ENCODE results near the gene CDC42BPG. TPM values are rescaled to one million over a fixed set of nuclear protein-coding genes. Genes with fewer than 3 reads are reported as not detected.

The CDC42BPG gene
- total RNA-seq, 1 experiment from 2014 or later: 30.1 TPM

DNA sequence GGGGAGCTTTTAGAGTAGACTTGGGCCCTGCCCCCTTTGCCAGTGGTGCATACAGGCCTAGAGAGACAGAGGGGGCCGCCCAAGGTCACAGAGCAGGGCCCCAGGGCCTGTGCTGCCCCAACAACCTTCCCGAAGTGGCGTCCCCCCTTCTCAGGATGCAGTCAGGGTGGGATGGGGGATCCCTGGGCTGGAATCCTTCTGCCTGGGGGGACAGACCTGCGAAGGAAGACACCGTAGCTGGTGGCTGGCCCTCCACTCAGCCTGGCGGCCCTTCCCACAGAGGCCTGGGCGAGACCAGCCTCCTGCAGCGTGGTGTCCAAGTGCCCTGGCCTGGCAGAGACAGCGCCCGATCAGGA is 48.4 kb upstream of the CDC42BPG start (continued):
- TF ChIP-seq, protein P1, sequence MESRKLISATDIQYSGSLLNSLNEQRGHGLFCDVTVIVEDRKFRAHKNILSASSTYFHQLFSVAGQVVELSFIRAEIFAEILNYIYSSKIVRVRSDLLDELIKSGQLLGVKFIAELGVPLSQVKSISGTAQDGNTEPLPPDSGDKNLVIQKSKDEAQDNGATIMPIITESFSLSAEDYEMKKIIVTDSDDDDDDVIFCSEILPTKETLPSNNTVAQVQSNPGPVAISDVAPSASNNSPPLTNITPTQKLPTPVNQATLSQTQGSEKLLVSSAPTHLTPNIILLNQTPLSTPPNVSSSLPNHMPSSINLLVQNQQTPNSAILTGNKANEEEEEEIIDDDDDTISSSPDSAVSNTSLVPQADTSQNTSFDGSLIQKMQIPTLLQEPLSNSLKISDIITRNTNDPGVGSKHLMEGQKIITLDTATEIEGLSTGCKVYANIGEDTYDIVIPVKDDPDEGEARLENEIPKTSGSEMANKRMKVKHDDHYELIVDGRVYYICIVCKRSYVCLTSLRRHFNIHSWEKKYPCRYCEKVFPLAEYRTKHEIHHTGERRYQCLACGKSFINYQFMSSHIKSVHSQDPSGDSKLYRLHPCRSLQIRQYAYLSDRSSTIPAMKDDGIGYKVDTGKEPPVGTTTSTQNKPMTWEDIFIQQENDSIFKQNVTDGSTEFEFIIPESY (IDR thresholded peaks at IDR 0.05; ENCODE audit: extremely low read depth, insufficient replicate concordance, low read length): no peak
- TF ChIP-seq POLR2AphosphoS5 (IDR thresholded peaks at IDR 0.05; ENCODE audit: low read depth, low read length): no peak

DNA sequence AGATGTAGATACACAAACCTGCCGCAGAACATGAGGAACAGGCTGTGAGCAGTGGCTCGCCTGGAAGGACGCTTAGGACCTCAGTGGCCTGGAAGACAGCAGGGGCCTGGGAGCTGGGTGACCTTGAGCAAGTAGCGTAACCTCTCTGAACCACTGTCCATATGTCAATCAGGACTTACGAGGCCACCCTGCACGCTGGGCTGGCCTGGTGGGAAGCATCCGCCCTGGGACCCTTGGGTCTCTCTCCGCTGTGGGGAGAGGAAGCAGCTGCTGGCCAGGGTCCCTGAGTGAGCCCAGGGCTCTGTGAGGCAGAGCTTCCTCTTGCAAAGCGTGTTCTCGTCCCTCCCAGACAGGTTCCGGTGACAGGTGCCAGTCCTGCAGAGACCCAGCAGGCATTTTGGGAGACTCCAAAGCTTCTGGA is 48.0 kb upstream of the CDC42BPG start:
- DNase-seq (ENCODE audit: low read depth, low spot score): no peak
- no peaks in the 10 kb centered on the region for H3K9me2 ChIP-seq (ENCODE audit: insufficient read depth)
- H3K4me1 ChIP-seq (ENCODE audit: control insufficient read depth in 1 of 2, insufficient read depth in 2 of 2, low read length in 2 of 2): peaks cover 7 to 34% of the 10 kb centered on the region in 2 experiments; a peak in 3 of 4 replicates
- TF ChIP-seq JUND (IDR thresholded peaks at IDR 0.05): no peak
- TF ChIP-seq EZH2 (IDR thresholded peaks at IDR 0.05): no peak
- TF ChIP-seq TCF7L2 (IDR thresholded peaks at IDR 0.05; ENCODE audit: borderline replicate concordance, extremely low read depth, insufficient read depth, insufficient read length): no peak
- TF ChIP-seq ZFX (IDR thresholded peaks at IDR 0.05): no peak
- no peak for TF ChIP-seq YY1 (IDR thresholded peaks at IDR 0.05; ENCODE audit: extremely low read depth, insufficient replicate concordance, low read depth, low read length)
- TF ChIP-seq POLR2AphosphoS5 (IDR thresholded peaks at IDR 0.05; ENCODE audit: low read depth, low read length): no peak
- TF ChIP-seq CBX3 (IDR thresholded peaks at IDR 0.05; ENCODE audit: low read depth): no peak
- no peak for TF ChIP-seq CEBPB (IDR thresholded peaks at IDR 0.05; ENCODE audit: low read depth)
- TF ChIP-seq EZH2phosphoT487 (IDR thresholded peaks at IDR 0.05; ENCODE audit: borderline replicate concordance): no peak
- TF ChIP-seq RAD21 (IDR thresholded peaks at IDR 0.05; ENCODE audit: low read depth): no peak
- no peak for TF ChIP-seq SRF (IDR thresholded peaks at IDR 0.05; ENCODE audit: low read depth)
- no peak for TF ChIP-seq SIN3A (IDR thresholded peaks at IDR 0.05; ENCODE audit: low read depth)
- no peak for TF ChIP-seq POLR2A (IDR thresholded peaks at IDR 0.05; ENCODE audit: borderline replicate concordance, extremely low read depth, insufficient read depth, insufficient read length)
- TF ChIP-seq FOSL1 (IDR thresholded peaks at IDR 0.05; ENCODE audit: low read depth): no peak
- no peak overlapping the region for H3K27ac ChIP-seq (ENCODE audit: low read depth, low read length)
- no peak overlapping the region for H3K9ac ChIP-seq (ENCODE audit: low read length)
- no peak for ATAC-seq
- H2AFZ ChIP-seq (ENCODE audit: low read depth, low read length, poor library complexity, severe bottlenecking): no peak overlapping the region
- no TSS peak for BruUV-seq (replicated peaks)
- H3K4me2 ChIP-seq (ENCODE audit: low read length): no peak overlapping the region
- H3K27me3 ChIP-seq (ENCODE audit: insufficient read depth, low read length): no peaks in the 10 kb centered on the region
- ChIA-PET RAD21 (ENCODE audit: low non-redundant PET in 1 of 2, low total read pairs in 2 of 2, uncharacterized antibody in 2 of 2, unreplicated experiment in 2 of 2) (interaction anchor here in 1 of 2 experiments (0.6 kb wide), 1 partner anchor 73 kb away, joined by 3 read pairs; no protein-coding TSS in a partner anchor), CTCF (interaction anchor here (0.9 to 10.8 kb wide), 2 partner anchors 44 to 229 kb away, joined by 3 to 112 read pairs; partner anchors contain the start of genes FAU and MRPL49), POLR2A (no interaction called here)
- H4K20me1 ChIP-seq (ENCODE audit: insufficient read depth): no peaks in the 10 kb centered on the region
- intact Hi-C loops (cut with micrococcal nuclease): no loop called here
- H3K36me3 ChIP-seq (ENCODE audit: control insufficient read depth in 1 of 2, insufficient read depth in 2 of 2, low read length in 2 of 2): no peaks in the 10 kb centered on the region
- H3K79me2 ChIP-seq (ENCODE audit: insufficient read depth, low read length): no peaks in the 10 kb centered on the region
- H3K4me3 ChIP-seq (replicated peaks in 1 of 2; ENCODE audit: low read depth in 1 of 2, low read length in 2 of 2): no peak overlapping the region
- H3K9me3 ChIP-seq (ENCODE audit: control insufficient read depth in 1 of 2, insufficient read depth in 1 of 2, low read depth in 1 of 2, low read length in 2 of 2): no peaks in the 10 kb centered on the region
